Measurements from ENCODE around the gene PHACTR4. TPM values are rescaled to one million over a fixed set of nuclear protein-coding genes. Genes with fewer than 3 reads are reported as not detected.

PHACTR4 gene
- total RNA-seq, 6 experiments from 2014 or later = 16.1 to 25.8 (median 23.3) TPM

- Histone ChIP-seq H3K4me1 (no peaks in the 10 kb centered on the region), H3K4me3 (no peak overlapping the region), H3K27ac (no peak overlapping the region), H3K9me3 (no peaks in the 10 kb centered on the region), H3K27me3 (no peaks in the 10 kb centered on the region), H3K36me3 (no peaks in the 10 kb centered on the region)
- intact Hi-C loops (cut with DNase I) = no loop called here
- TF ChIP-seq CTCF (IDR thresholded peaks at IDR 0.05) (no peak), POLR2A (IDR thresholded peaks at IDR 0.05) (no peak)
- DNase-seq (no peak), ATAC-seq (peak in 1 of 4 donors; percentile 61)
- WGBS (ENCODE audit: insufficient coverage, low coverage, low lambda C conversion rate, missing lambda C conversion rate) = 72% methylated on average over 6 of the region's 6 CpGs
Observed at GRCh38 chr1:28392027-28392652, 22.6 kb downstream of the PHACTR4 start.

GRCh38 chr1:28394136-28394535, 24.6 kb downstream of the PHACTR4 start:
- TF ChIP-seq CTCF (IDR thresholded peaks at IDR 0.05) (no peak), POLR2A (IDR thresholded peaks at IDR 0.05) (no peak)
- no peaks in the 10 kb centered on the region for H3K9me3 ChIP-seq
- H3K27ac ChIP-seq = no peak overlapping the region
- WGBS (ENCODE audit: insufficient coverage, low coverage, low lambda C conversion rate, missing lambda C conversion rate) = 80% methylated on average over 1 of the region's 1 CpG
- DNase-seq (no peak), ATAC-seq (no peak)
- peaks cover 0 to 5% (median 0%) of the 10 kb centered on the region in 4 donors for H3K36me3 ChIP-seq
- H3K27me3 ChIP-seq = no peaks in the 10 kb centered on the region
- H3K4me1 ChIP-seq = no peaks in the 10 kb centered on the region
- intact Hi-C loops (cut with DNase I) = no loop called here
- no peak overlapping the region for H3K4me3 ChIP-seq

- intact Hi-C loops (cut with DNase I) = no loop called here
- TF ChIP-seq CTCF (IDR thresholded peaks at IDR 0.05) (no peak), POLR2A (IDR thresholded peaks at IDR 0.05) (no peak)
- WGBS (ENCODE audit: insufficient coverage, low coverage, low lambda C conversion rate, missing lambda C conversion rate) = 56% methylated on average over 4 of the region's 4 CpGs
- Histone ChIP-seq H3K36me3 (peaks cover 0 to 5% (median 0%) of the 10 kb centered on the region in 4 donors), H3K27me3 (no peaks in the 10 kb centered on the region), H3K27ac (no peak overlapping the region), H3K4me3 (no peak overlapping the region), H3K4me1 (no peaks in the 10 kb centered on the region), H3K9me3 (no peaks in the 10 kb centered on the region)
- DNase-seq (no peak), ATAC-seq (no peak)
Observed at GRCh38 chr1:28395181-28395580, 25.6 kb downstream of the PHACTR4 start.

- peaks cover 0 to 5% (median 0%) of the 10 kb centered on the region in 4 donors for H3K36me3 ChIP-seq
- H3K4me1 ChIP-seq = no peaks in the 10 kb centered on the region
- TF ChIP-seq CTCF (IDR thresholded peaks at IDR 0.05) = no peak
- no peak for TF ChIP-seq POLR2A (IDR thresholded peaks at IDR 0.05)
- ATAC-seq (no peak), DNase-seq (no peak)
- H3K27ac ChIP-seq = no peak overlapping the region
- H3K9me3 ChIP-seq = no peaks in the 10 kb centered on the region
- intact Hi-C loops (cut with DNase I) = loop anchor here in 1 of 2 donors (10.0 kb wide), 1 partner anchor 93 kb away; no protein-coding TSS in a partner anchor
- H3K4me3 ChIP-seq = no peak overlapping the region
- 100% methylated on average over 1 of the region's 1 CpG for WGBS (ENCODE audit: insufficient coverage, low coverage, low lambda C conversion rate, missing lambda C conversion rate)
- no peaks in the 10 kb centered on the region for H3K27me3 ChIP-seq
Observed at GRCh38 chr1:28401760-28402159, 32.2 kb downstream of the PHACTR4 start.
